ENCODE data around the gene NXN.

DNA sequence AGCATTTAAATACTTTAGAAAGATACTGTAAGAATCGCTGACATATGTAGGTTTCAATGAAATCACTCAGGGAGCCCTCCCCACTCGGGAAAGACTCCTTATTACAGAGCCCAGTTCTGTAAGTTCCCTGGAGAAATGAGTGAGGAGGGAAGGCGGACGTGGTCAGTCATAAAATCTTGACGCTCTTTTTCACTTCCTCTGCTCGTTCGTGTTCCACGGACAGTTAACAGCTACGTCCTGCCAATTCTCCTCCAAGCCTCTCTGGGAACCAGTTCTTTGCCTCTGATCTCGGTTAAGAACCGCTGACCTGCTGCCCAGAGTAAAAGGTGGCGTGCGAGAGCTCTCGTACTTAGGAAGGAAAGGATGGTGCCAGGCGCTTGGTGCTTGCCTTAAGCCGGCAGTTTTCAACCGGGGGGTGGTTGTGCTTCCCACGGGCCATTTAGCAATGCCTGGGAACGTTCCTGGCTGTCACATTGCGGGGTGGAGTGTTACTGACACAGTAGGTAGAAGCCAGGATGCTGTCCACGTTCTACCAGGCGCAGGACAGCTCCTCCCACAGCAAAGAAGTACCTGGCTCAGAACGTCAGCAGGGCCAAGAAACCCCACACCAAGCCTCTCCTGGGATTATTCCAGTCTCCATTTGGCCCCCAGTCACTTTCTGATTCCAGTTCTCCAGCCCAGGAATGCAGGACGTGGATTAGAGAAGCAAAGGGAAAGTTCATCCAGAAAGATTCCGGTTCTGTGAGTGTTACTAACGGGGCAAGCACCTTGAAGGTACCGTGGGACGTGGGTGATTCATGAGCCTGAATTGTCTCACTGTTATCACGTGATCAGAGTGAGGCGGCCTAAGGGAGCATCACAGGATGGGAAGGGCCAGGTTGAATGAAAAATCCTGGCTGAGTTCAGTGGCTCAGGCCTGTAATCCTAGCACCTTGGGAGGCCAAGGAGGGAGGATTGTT, 109.7 kb downstream of the NXN start:
- TF ChIP-seq EZH2phosphoT487 (IDR thresholded peaks at IDR 0.05; ENCODE audit: insufficient read depth, low read depth): no peak
- no peak for TF ChIP-seq EZH2 (IDR thresholded peaks at IDR 0.05; ENCODE audit: insufficient read depth, poor library complexity, severe bottlenecking)

All from GM23248 (cell line).